GM23338 (cell line): ENCODE measurements around the gene AVPR2. TPM values are rescaled to one million over a fixed set of nuclear protein-coding genes. Genes with fewer than 3 reads are reported as not detected.

Experiments used
- ATAC-seq: fragments of 200-7000 bp; cut with Tn5 transposase; 3 replicates; pipeline ENCODE4 v1.9.1; 2020
- DNase-seq: peaks from one replicate; pipeline ENCODE4 v3.0.0-alpha.2; 2015; ENCODE audit warnings: low spot score
- H2AFZ ChIP-seq: fragments of 200-600 bp; sonication (generic); 2 replicates; pipeline ENCODE4 v1.8.0; 2016; ENCODE audit warnings: antibody characterized with exemption, mild to moderate bottlenecking, moderate library complexity
- H3F3A ChIP-seq: fragments of 200-600 bp; sonication (generic); replicated peaks from 2 replicates; pipeline ENCODE4 v1.8.0; 2017; ENCODE audit warnings: antibody characterized with exemption, mixed run types, low read depth
- H3K27ac ChIP-seq: fragments of 200-600 bp; sonication (generic); 2 replicates; pipeline ENCODE4 v1.6.1; 2016; ENCODE audit warnings: low read depth
- H3K27me3 ChIP-seq: fragments of 200-600 bp; sonication (generic); 2 replicates; pipeline ENCODE4 v1.8.0; 2016; ENCODE audit warnings: mild to moderate bottlenecking, mixed run types, moderate library complexity; ENCODE audit not compliant: insufficient read depth
- H3K36me3 ChIP-seq: fragments of 200-600 bp; sonication (generic); 2 replicates; pipeline ENCODE4 v1.8.0; 2016; ENCODE audit warnings: mild to moderate bottlenecking; ENCODE audit not compliant: insufficient read depth
- H3K4me1 ChIP-seq: fragments of 200-600 bp; sonication (generic); 2 replicates; pipeline ENCODE4 v1.8.0; 2016; ENCODE audit warnings: mild to moderate bottlenecking, moderate library complexity; ENCODE audit not compliant: insufficient read depth
- H3K4me2 ChIP-seq: fragments of 200-600 bp; sonication (generic); 2 replicates; pipeline ENCODE4 v1.7.1; 2017; ENCODE audit warnings: mixed run types
- H3K4me3 ChIP-seq: fragments of 200-600 bp; sonication (generic); 2 replicates; pipeline ENCODE4 v1.6.1; 2016; ENCODE audit warnings: mixed run types
- H3K79me2 ChIP-seq: fragments of 200-600 bp; sonication (generic); replicated peaks from 2 replicates; pipeline ENCODE4 v1.8.0; 2017; ENCODE audit warnings: mild to moderate bottlenecking; ENCODE audit not compliant: insufficient read depth
- H3K9me2 ChIP-seq: fragments of 200-600 bp; sonication (generic); 2 replicates; pipeline ENCODE4 v1.8.0; 2017; ENCODE audit not compliant: insufficient read depth
- H4K20me1 ChIP-seq: fragments of 200-600 bp; sonication (generic); replicated peaks from 2 replicates; pipeline ENCODE4 v1.8.0; 2017; ENCODE audit warnings: mild to moderate bottlenecking; ENCODE audit not compliant: insufficient read depth
- H3K27ac Mint-ChIP-seq: 2 replicates; pipeline ENCODE4 v1.8.0; 2020; ENCODE audit warnings: inconsistent platforms, mild to moderate bottlenecking, moderate library complexity, mixed read lengths
- H3K27me3 Mint-ChIP-seq: 3 replicates; pipeline ENCODE4 v1.8.0; 2022; ENCODE audit warnings: low read depth, mild to moderate bottlenecking, moderate library complexity, mixed read lengths, inconsistent platforms; ENCODE audit not compliant: insufficient read depth, poor library complexity
- H3K36me3 Mint-ChIP-seq: 3 replicates; pipeline ENCODE4 v1.8.0; 2021; ENCODE audit warnings: low read depth, mild to moderate bottlenecking, inconsistent platforms, moderate library complexity, mixed read lengths
- H3K4me1 Mint-ChIP-seq: 3 replicates; pipeline ENCODE4 v1.8.0; 2020; ENCODE audit warnings: mild to moderate bottlenecking, inconsistent platforms, mixed read lengths
- H3K4me3 Mint-ChIP-seq: 3 replicates; pipeline ENCODE4 v1.8.0; 2021; ENCODE audit warnings: moderate library complexity, mild to moderate bottlenecking, inconsistent platforms, mixed read lengths
- H3K9me3 Mint-ChIP-seq: 3 replicates; pipeline ENCODE4 v1.8.0; 2020; ENCODE audit warnings: moderate library complexity, mild to moderate bottlenecking, inconsistent platforms, mixed read lengths
- CTCF ChIP-seq, 2 experiments: fragments of 200-600 bp in 1 of 2; sonication (generic) in 1 of 2; conservative IDR thresholded peaks; 2 replicates each; pipeline versions ENCODE4 v1.5.1 to v1.6.1; 2016 to 2017; ENCODE audit warnings: antibody characterized with exemption in 2 of 2, low read depth in 2 of 2, mild to moderate bottlenecking in 2 of 2, moderate library complexity in 1 of 2
- ETS1 ChIP-seq: IDR thresholded peaks from 2 replicates; pipeline ENCODE4 v1.6.1; 2016; ENCODE audit warnings: antibody characterized with exemption
- EZH2phosphoT487 ChIP-seq: fragments of 200-600 bp; sonication (generic); IDR thresholded peaks from one replicate; pipeline ENCODE4 v1.8.1; 2018; ENCODE audit warnings: antibody characterized with exemption; ENCODE audit not compliant: unreplicated experiment
- JUNB ChIP-seq: IDR thresholded peaks from one replicate; pipeline ENCODE4 v1.6.1; 2016; ENCODE audit warnings: antibody characterized with exemption; ENCODE audit not compliant: unreplicated experiment
- REST ChIP-seq: IDR thresholded peaks from one replicate; pipeline ENCODE4 v1.6.1; 2018; ENCODE audit warnings: antibody characterized with exemption; ENCODE audit not compliant: unreplicated experiment
- STAT1 ChIP-seq: IDR thresholded peaks from one replicate; pipeline ENCODE4 v1.6.1; 2016; ENCODE audit warnings: antibody characterized with exemption; ENCODE audit not compliant: unreplicated experiment
- ZNF114 ChIP-seq: fragments of 250-450 bp; sonication (Bioruptor Pico); IDR thresholded peaks from 2 replicates; pipeline ENCODE4 v1.5.0; 2020; ENCODE audit warnings: mild to moderate bottlenecking, moderate library complexity
- ZNF331 ChIP-seq: fragments of 250-450 bp; sonication (Bioruptor Pico); IDR thresholded peaks from 2 replicates; pipeline ENCODE4 v1.5.0; 2020; ENCODE audit warnings: low read depth, mild to moderate bottlenecking, moderate library complexity
- polyA plus RNA-seq: library from polyadenylated mRNA; unstranded; fragments of >200 nt; fragmentation: Nextera tagmentation; extraction: Ambion mirVana; gene quantifications from 2 replicates; pipeline ENCODE4 v1.2.1, GENCODE V29; 2016
- total RNA-seq: library from RNA; depleted of rRNA; stranded (reverse); fragments of >200 nt; shearing (Covaris generic); gene quantifications from 2 replicates; pipeline ENCODE4 v1.2.3, GENCODE V29; 2014

AVPR2 gene
- total and polyA plus RNA-seq, 2 experiments from 2014 or later = not detected

- no peak overlapping the region for H2AFZ ChIP-seq
- no peak overlapping the region for H3K4me3 ChIP-seq
- H3K9me2 ChIP-seq = no peaks in the 10 kb centered on the region
- H3F3A ChIP-seq = no peaks in the 10 kb centered on the region
- H3K36me3 ChIP-seq = no peaks in the 10 kb centered on the region; the same call in 1 of the 2 replicates
- DNase-seq (peak; percentile 86), ATAC-seq (peak; percentile 73)
- H3K9me3 Mint-ChIP-seq = no peaks in the 10 kb centered on the region
- peaks cover 22% of the 10 kb centered on the region for H3K4me1 Mint-ChIP-seq
- H3K36me3 Mint-ChIP-seq = peaks cover 35% of the 10 kb centered on the region
- peak overlapping the region; percentile 89 for H3K27ac Mint-ChIP-seq
- no peaks in the 10 kb centered on the region for H3K27me3 ChIP-seq
- no peak overlapping the region for H3K4me2 ChIP-seq
- no peaks in the 10 kb centered on the region for H4K20me1 ChIP-seq
- H3K4me3 Mint-ChIP-seq = no peak overlapping the region
- H3K79me2 ChIP-seq = no peaks in the 10 kb centered on the region
- TF ChIP-seq STAT1 = no peak
- no peak for TF ChIP-seq ETS1
- no peak for TF ChIP-seq EZH2phosphoT487
- TF ChIP-seq CTCF (conservative IDR thresholded peaks at IDR 0.05; ENCODE audit: low read depth in 2 of 2) = peak; percentile 75 to 85
- TF ChIP-seq JUNB = no peak
- TF ChIP-seq REST = no peak
- peaks cover 5% of the 10 kb centered on the region for H3K27me3 Mint-ChIP-seq
- no peaks in the 10 kb centered on the region; the same call in 1 of the 2 replicates for H3K4me1 ChIP-seq
- peak overlapping the region; percentile 84 for H3K27ac ChIP-seq
Measured at GRCh38 chrX:153947009-153947769, 42.7 kb downstream of the AVPR2 start.

GRCh38 chrX:153948002-153948466, 43.6 kb downstream of the AVPR2 start:
- Mint-ChIP-seq H3K36me3 (peaks cover 40% of the 10 kb centered on the region), H3K4me3 (peak overlapping the region; percentile 43; the same call in 1 of the 3 replicates), H3K9me3 (no peaks in the 10 kb centered on the region), H3K27me3 (peaks cover 5% of the 10 kb centered on the region), H3K4me1 (peaks cover 22% of the 10 kb centered on the region), H3K27ac (peak overlapping the region; percentile 95)
- DNase-seq (no peak), ATAC-seq (no peak)
- Histone ChIP-seq H3K79me2 (no peaks in the 10 kb centered on the region), H2AFZ (no peak overlapping the region), H3K4me1 (no peaks in the 10 kb centered on the region; the same call in 1 of the 2 replicates), H3K27ac (peak overlapping the region; percentile 84), H3F3A (no peaks in the 10 kb centered on the region), H3K4me2 (no peak overlapping the region), H3K9me2 (no peaks in the 10 kb centered on the region), H3K36me3 (no peaks in the 10 kb centered on the region; the same call in 1 of the 2 replicates), H3K27me3 (no peaks in the 10 kb centered on the region), H3K4me3 (no peak overlapping the region), H4K20me1 (no peaks in the 10 kb centered on the region)
- TF ChIP-seq ETS1 = no peak
- no peak for TF ChIP-seq EZH2phosphoT487
- TF ChIP-seq REST = no peak
- no peak for TF ChIP-seq ZNF114 (CRISPR knock-in tag)
- no peak for TF ChIP-seq ZNF331 (CRISPR knock-in tag)
- no peak for TF ChIP-seq STAT1
